HG02571 (cell line): Measurements from ENCODE around the gene OR5AC2.

Source experiments
- ATAC-seq: cut with Tn5 transposase; IDR thresholded peaks from one replicate; pipeline ENCODE4 v1.9.1; 2021; ENCODE audit warnings: mild to moderate bottlenecking, moderate library complexity; ENCODE audit not compliant: unreplicated experiment

The OR5AC2 gene

GRCh38 chr3:98086873-98087272, at the start of gene OR5AC2:
OR5AC2 (plus strand) TSS chr3:98087173; CDS start chr3:98087173, 0 bp downstream.
- ATAC-seq, result no peak

- no peak for ATAC-seq
Measured at GRCh38 chr3:98038286-98038685, 48.7 kb upstream of the OR5AC2 start.

GRCh38 chr3:98038876-98039275, 48.1 kb upstream of the OR5AC2 start:
- ATAC-seq, result no peak

GRCh38 chr3:98039322-98040024, 47.5 kb upstream of the OR5AC2 start:
- peak; percentile 96 for ATAC-seq

- no peak for ATAC-seq
Measured at GRCh38 chr3:98041350-98041749, 45.6 kb upstream of the OR5AC2 start.

- ATAC-seq, result no peak
Measured at GRCh38 chr3:98048586-98048985, 38.4 kb upstream of the OR5AC2 start.

- ATAC-seq, result no peak
Measured at GRCh38 chr3:98049271-98049670, 37.7 kb upstream of the OR5AC2 start.

- ATAC-seq, result no peak
Measured at GRCh38 chr3:98056035-98056434, 30.9 kb upstream of the OR5AC2 start.

GRCh38 chr3:98057631-98058030, 29.3 kb upstream of the OR5AC2 start:
- ATAC-seq, result no peak

GRCh38 chr3:98058244-98058960, 28.6 kb upstream of the OR5AC2 start:
- no peak for ATAC-seq

GRCh38 chr3:98068824-98069223, 18.1 kb upstream of the OR5AC2 start:
- no peak for ATAC-seq

- no peak for ATAC-seq
Measured at GRCh38 chr3:98070840-98071239, 16.1 kb upstream of the OR5AC2 start.

- no peak for ATAC-seq
Measured at GRCh38 chr3:98073486-98073885, 13.5 kb upstream of the OR5AC2 start.

GRCh38 chr3:98095882-98096281, 8.9 kb downstream of the OR5AC2 start:
- ATAC-seq, result no peak

- ATAC-seq, result no peak
Measured at GRCh38 chr3:98099848-98100247, 12.9 kb downstream of the OR5AC2 start.

- ATAC-seq, result no peak
Measured at GRCh38 chr3:98108162-98108561, 21.2 kb downstream of the OR5AC2 start.

- ATAC-seq, result no peak
Measured at GRCh38 chr3:98109807-98110549, 23.0 kb downstream of the OR5AC2 start.

- ATAC-seq, result no peak
Measured at GRCh38 chr3:98110550-98110908, 23.6 kb downstream of the OR5AC2 start.

GRCh38 chr3:98114264-98114663, 27.3 kb downstream of the OR5AC2 start:
- ATAC-seq, result no peak

- no peak for ATAC-seq
Measured at GRCh38 chr3:98115717-98116116, 28.7 kb downstream of the OR5AC2 start.

GRCh38 chr3:98130421-98130820, 43.4 kb downstream of the OR5AC2 start, which contains the start of gene OR5H1:
OR5H1 (plus strand) TSS chr3:98130721; CDS start chr3:98132698, 1,977 bp downstream.
- no peak for ATAC-seq

- ATAC-seq, result no peak
Measured at GRCh38 chr3:98136631-98137030, 49.7 kb downstream of the OR5AC2 start.
